Neural cell (in vitro differentiated cells): ENCODE measurements around the gene P3H1.
"Not testable (repeated sequence)": the region's sequence is repeated elsewhere in the genome, so short reads cannot be mapped to it uniquely, and the experiment has no call there.

Source experiments
- EP300 ChIP-seq: fragments of 450-650 bp; conservative IDR thresholded peaks from 2 replicates; pipeline ENCODE4 v1.6.1; 2014; ENCODE audit warnings: antibody characterized with exemption, mild to moderate bottlenecking, moderate library complexity; ENCODE audit not compliant: poor library complexity, severe bottlenecking
- EZH2 ChIP-seq: fragments of 200-600, 300-800 bp; shearing (Covaris generic), sonication (generic); IDR thresholded peaks from 2 replicates; pipeline ENCODE4 v1.6.1; 2014; ENCODE audit warnings: antibody characterized with exemption, low read length, borderline replicate concordance, mild to moderate bottlenecking; ENCODE audit not compliant: insufficient read depth, poor library complexity, severe bottlenecking
- MXI1 ChIP-seq: fragments of 450-650 bp; conservative IDR thresholded peaks from 2 replicates; pipeline ENCODE4 v1.6.1; 2014; ENCODE audit warnings: antibody characterized with exemption, mild to moderate bottlenecking; ENCODE audit not compliant: poor library complexity, severe bottlenecking
- POLR2AphosphoS5 ChIP-seq: IDR thresholded peaks from 2 replicates; pipeline ENCODE4 v1.6.1; 2012
- RAD21 ChIP-seq: fragments of 450-650 bp; conservative IDR thresholded peaks from 2 replicates; pipeline ENCODE4 v1.6.1; 2014; ENCODE audit warnings: antibody characterized with exemption, mild to moderate bottlenecking, moderate library complexity
- TAF1 ChIP-seq: IDR thresholded peaks from 2 replicates; pipeline ENCODE4 v1.6.1; 2012; ENCODE audit warnings: low read depth
- TF ChIP-seq, protein P1 (sequence below): fragments of 450-650 bp; IDR thresholded peaks from 2 replicates; pipeline ENCODE4 v1.5.1; 2014; ENCODE audit warnings: antibody characterized with exemption, mild to moderate bottlenecking, moderate library complexity; ENCODE audit not compliant: poor library complexity, severe bottlenecking
- TF ChIP-seq, protein P2 (sequence below): IDR thresholded peaks from 2 replicates; pipeline ENCODE4 v1.6.1; 2012; ENCODE audit warnings: borderline replicate concordance

- TF ChIP-seq MXI1, EP300, TAF1, RAD21, EZH2, POLR2AphosphoS5: not testable (repeated sequence)
- TF ChIP-seq, protein P1, sequence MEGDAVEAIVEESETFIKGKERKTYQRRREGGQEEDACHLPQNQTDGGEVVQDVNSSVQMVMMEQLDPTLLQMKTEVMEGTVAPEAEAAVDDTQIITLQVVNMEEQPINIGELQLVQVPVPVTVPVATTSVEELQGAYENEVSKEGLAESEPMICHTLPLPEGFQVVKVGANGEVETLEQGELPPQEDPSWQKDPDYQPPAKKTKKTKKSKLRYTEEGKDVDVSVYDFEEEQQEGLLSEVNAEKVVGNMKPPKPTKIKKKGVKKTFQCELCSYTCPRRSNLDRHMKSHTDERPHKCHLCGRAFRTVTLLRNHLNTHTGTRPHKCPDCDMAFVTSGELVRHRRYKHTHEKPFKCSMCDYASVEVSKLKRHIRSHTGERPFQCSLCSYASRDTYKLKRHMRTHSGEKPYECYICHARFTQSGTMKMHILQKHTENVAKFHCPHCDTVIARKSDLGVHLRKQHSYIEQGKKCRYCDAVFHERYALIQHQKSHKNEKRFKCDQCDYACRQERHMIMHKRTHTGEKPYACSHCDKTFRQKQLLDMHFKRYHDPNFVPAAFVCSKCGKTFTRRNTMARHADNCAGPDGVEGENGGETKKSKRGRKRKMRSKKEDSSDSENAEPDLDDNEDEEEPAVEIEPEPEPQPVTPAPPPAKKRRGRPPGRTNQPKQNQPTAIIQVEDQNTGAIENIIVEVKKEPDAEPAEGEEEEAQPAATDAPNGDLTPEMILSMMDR = not testable (repeated sequence)
- TF ChIP-seq, protein P2, sequence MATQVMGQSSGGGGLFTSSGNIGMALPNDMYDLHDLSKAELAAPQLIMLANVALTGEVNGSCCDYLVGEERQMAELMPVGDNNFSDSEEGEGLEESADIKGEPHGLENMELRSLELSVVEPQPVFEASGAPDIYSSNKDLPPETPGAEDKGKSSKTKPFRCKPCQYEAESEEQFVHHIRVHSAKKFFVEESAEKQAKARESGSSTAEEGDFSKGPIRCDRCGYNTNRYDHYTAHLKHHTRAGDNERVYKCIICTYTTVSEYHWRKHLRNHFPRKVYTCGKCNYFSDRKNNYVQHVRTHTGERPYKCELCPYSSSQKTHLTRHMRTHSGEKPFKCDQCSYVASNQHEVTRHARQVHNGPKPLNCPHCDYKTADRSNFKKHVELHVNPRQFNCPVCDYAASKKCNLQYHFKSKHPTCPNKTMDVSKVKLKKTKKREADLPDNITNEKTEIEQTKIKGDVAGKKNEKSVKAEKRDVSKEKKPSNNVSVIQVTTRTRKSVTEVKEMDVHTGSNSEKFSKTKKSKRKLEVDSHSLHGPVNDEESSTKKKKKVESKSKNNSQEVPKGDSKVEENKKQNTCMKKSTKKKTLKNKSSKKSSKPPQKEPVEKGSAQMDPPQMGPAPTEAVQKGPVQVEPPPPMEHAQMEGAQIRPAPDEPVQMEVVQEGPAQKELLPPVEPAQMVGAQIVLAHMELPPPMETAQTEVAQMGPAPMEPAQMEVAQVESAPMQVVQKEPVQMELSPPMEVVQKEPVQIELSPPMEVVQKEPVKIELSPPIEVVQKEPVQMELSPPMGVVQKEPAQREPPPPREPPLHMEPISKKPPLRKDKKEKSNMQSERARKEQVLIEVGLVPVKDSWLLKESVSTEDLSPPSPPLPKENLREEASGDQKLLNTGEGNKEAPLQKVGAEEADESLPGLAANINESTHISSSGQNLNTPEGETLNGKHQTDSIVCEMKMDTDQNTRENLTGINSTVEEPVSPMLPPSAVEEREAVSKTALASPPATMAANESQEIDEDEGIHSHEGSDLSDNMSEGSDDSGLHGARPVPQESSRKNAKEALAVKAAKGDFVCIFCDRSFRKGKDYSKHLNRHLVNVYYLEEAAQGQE = not testable (repeated sequence)
These were observed 48.0 kb upstream of the P3H1 start for GRCh38 chr1:42814815-42815214.
